ENCODE results near the gene A4GNT. TPM values are rescaled to one million over a fixed set of nuclear protein-coding genes. Genes with fewer than 3 reads are reported as not detected.

The A4GNT gene
- total RNA-seq, 1 donor from 2014 or later = not detected

DNA sequence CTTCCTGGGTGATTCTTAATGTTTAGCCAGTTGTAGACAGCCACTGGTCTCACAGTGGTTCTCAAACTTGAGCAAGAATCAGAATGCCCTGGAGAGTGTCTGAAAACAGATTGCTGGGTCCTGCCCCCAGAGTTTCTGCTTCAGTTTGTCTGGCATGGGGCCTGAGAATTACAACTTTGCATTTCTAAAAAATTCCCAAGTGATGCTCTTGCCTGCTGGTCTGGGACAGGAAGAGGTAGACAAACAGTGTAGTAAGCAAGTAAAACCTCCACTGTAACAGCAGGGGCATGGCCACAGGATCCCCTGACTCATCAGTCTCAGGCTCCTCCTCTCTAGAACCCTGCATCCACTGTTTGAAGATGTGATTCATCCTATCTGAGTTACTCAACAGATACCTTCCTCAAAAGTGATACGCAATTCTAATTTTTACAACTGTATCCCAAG lies 53.3 kb downstream of the A4GNT start:
- DNase-seq = no peak
- TF ChIP-seq, protein P1, sequence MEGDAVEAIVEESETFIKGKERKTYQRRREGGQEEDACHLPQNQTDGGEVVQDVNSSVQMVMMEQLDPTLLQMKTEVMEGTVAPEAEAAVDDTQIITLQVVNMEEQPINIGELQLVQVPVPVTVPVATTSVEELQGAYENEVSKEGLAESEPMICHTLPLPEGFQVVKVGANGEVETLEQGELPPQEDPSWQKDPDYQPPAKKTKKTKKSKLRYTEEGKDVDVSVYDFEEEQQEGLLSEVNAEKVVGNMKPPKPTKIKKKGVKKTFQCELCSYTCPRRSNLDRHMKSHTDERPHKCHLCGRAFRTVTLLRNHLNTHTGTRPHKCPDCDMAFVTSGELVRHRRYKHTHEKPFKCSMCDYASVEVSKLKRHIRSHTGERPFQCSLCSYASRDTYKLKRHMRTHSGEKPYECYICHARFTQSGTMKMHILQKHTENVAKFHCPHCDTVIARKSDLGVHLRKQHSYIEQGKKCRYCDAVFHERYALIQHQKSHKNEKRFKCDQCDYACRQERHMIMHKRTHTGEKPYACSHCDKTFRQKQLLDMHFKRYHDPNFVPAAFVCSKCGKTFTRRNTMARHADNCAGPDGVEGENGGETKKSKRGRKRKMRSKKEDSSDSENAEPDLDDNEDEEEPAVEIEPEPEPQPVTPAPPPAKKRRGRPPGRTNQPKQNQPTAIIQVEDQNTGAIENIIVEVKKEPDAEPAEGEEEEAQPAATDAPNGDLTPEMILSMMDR (IDR thresholded peaks at IDR 0.05; ENCODE audit: partially characterized antibody, unreplicated experiment) = no peak
- H3K27ac Mint-ChIP-seq (ENCODE audit: unreplicated experiment) = no peak overlapping the region

DNA sequence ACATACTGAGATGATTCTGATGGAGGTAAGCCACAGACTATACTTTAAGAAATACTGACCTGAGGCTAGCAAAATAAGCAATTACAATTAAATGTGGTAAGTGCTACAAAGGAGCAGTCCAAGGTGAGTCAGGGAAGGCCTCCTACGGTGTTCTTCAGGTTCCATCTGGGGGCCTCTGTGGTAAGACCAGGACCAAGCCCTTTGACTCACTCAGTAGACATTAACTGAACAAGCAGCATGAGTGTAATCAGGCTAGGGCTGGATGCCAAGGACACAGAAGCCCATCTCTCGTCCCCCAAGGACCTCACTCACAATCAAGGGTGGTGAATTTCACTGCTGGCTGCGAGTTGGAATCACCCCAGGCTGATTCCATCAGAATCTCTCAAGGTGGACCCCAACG lies 54.1 kb downstream of the A4GNT start:
- Mint-ChIP-seq H3K36me3 (ENCODE audit: unreplicated experiment) (peaks cover 5% of the 10 kb centered on the region), H3K9me3 (ENCODE audit: unreplicated experiment) (no peaks in the 10 kb centered on the region), H3K4me3 (ENCODE audit: unreplicated experiment) (no peak overlapping the region), H3K27ac (ENCODE audit: unreplicated experiment) (no peak overlapping the region), H3K4me1 (ENCODE audit: low read depth, unreplicated experiment) (no peaks in the 10 kb centered on the region), H3K27me3 (ENCODE audit: unreplicated experiment) (no peaks in the 10 kb centered on the region)
- TF ChIP-seq, protein P1 (IDR thresholded peaks at IDR 0.05; ENCODE audit: partially characterized antibody, unreplicated experiment) = no peak
- DNase-seq = no peak

More for the DNA sequence above, 53.3 kb downstream of the A4GNT start:
- no peaks in the 10 kb centered on the region for H3K27me3 Mint-ChIP-seq (ENCODE audit: unreplicated experiment)
- no peaks in the 10 kb centered on the region for H3K36me3 Mint-ChIP-seq (ENCODE audit: unreplicated experiment)
- H3K9me3 Mint-ChIP-seq (ENCODE audit: unreplicated experiment) = no peaks in the 10 kb centered on the region
- H3K4me3 Mint-ChIP-seq (ENCODE audit: unreplicated experiment) = no peak overlapping the region
- no peaks in the 10 kb centered on the region for H3K4me1 Mint-ChIP-seq (ENCODE audit: low read depth, unreplicated experiment)

Other genes starting within 250 kb of the A4GNT start
- not detected for gene CLDN18, start 122.2 kb downstream of the A4GNT start, total RNA-seq (ENCODE audit: unreplicated experiment)
- gene DZIP1L, start 16.8 kb downstream of the A4GNT start, total RNA-seq (ENCODE audit: unreplicated experiment) = 3.3 TPM
- 16.0 TPM for gene DBR1, start 42.5 kb upstream of the A4GNT start, total RNA-seq (ENCODE audit: unreplicated experiment)
- 54.4 TPM for gene ARMC8, start 54.9 kb upstream of the A4GNT start, total RNA-seq (ENCODE audit: unreplicated experiment)
- 0.47 TPM for gene NME9, start 197.5 kb upstream of the A4GNT start, total RNA-seq (ENCODE audit: unreplicated experiment)
- 41.5 TPM for gene MRAS, start 216.2 kb upstream of the A4GNT start, total RNA-seq (ENCODE audit: unreplicated experiment)